HG02884 (cell line): Measurements from ENCODE around the gene KCTD8.
"Not testable (repeated sequence)": the region's sequence is repeated elsewhere in the genome, so short reads cannot be mapped to it uniquely, and the experiment has no call there.

Experiments
- ATAC-seq: cut with Tn5 transposase; IDR thresholded peaks from one replicate; pipeline ENCODE4 v1.9.1; 2021; ENCODE audit warnings: mild to moderate bottlenecking, moderate library complexity; ENCODE audit not compliant: unreplicated experiment

Gene KCTD8

GRCh38 chr4:44342800-44343199 lies 105.8 kb downstream of the KCTD8 start:
- no peak for ATAC-seq

DNA sequence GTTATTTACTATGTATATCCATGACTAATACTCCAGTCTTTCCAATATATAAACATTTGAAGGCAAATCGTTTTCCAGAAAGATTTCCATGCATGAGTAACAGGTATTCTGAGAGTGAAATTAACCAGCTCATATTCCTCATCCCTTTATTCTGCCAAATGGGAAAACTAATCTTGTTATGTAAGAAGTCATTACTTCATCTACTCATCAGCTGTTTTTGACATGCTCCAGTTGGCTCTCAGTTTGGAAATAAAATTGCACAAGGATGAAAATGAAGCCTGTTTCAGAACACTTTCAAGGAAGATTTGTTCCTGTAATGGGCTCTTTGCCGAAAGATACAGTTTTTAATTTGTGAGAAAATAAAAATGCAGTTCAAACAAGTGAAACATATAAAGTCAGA lies 121.9 kb downstream of the KCTD8 start:
- no peak for ATAC-seq

GRCh38 chr4:44320833-44321232 lies 127.8 kb downstream of the KCTD8 start:
- no peak for ATAC-seq

DNA sequence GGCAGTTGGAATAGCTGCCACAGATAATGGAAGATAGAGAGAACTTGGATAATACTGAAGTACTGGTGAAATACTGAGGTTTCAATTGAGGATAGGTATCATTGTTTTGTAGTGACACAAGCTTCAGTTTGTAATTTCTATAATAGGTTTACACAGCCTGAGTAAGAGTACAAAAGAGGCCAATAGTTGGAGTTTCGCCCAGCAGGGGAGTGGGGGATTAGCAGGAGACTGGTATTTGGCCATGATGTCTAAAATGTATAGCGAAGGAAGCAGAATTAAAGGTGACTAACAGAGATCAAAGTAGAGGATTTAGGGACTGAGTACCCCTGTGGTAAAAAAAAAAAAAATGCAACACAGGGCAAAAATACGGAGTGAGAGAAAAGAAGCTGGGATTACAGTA lies 129.5 kb downstream of the KCTD8 start:
- ATAC-seq, result no peak

DNA sequence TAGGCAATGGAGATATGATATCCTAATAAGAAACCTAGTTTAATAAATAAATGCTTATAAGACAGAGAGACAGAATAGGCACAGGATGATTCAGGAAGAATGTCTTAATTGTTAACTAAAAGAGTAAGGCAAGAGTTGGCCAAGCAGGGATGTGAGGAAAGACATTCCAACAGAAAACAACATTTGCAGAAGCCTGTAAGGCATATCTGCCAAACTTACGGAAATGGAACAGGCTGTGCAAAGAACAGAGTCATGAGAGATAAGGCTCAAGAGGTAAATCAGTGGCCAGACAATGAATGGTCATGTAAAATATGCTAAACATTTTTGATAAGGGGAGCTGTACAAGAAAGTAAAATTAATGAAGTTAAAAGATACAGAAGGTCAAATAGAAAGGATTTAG lies 134.9 kb downstream of the KCTD8 start:
- no peak for ATAC-seq

DNA sequence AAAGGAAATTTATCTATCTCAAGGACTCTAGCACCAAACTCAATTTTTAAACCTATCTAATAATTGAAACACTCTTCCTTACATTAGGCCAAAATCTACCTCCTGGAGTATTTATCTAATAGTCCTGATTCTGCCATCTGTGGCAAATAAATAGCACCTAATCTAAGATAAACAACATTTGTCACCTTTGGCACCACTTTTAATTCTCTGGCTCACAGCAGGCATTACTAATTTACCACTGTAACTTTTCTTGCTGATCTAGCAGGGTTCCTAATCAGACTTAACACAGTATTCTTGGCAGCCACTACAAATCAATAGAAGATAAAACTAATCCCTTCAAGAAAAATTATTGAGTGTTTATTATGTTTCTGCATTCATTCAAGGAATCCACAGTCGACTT lies 161.1 kb downstream of the KCTD8 start:
- no peak for ATAC-seq

- no peak for ATAC-seq
Observed at GRCh38 chr4:44279469-44279868, 169.1 kb downstream of the KCTD8 start.

DNA sequence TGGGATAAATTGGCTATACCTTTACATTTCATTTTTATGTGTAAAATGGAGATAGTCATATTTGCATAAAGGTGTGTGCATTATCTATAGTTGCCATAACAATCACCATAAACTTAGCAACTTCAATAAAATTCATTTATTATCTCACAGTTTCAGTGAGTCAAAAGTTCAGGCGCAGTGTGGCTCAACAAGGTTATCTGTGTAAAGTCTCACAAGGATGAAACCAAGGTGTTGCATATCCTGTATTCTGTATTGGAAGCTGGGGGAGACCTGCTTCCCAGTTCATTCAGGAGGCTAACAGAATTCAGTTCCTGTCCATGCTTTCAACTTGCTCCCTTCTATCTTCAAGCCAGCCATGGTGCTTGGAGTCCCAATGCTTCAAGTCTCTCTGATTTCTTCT lies 169.5 kb downstream of the KCTD8 start:
- ATAC-seq, result no peak

DNA sequence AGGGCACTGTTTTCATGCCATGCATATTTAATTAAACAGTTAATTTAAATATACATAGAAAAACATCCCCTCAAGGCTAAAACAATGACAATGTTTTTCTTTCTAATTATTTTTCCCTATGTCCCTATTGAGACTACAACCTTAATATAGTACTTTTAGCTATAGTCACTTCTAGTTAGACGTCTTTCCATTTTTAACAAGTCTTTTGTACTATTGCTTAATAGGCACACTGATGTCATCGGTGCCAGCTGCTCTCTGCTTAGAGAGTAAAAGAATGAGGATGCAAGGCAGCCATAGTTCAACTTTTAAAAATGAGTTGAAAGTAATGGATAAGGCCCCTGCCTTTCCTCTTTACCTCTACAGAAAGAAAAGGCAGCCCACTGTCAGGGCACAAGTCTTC lies 191.1 kb downstream of the KCTD8 start:
- ATAC-seq, result no peak

GRCh38 chr4:44256414-44256813 lies 192.2 kb downstream of the KCTD8 start:
- ATAC-seq, result no peak

DNA sequence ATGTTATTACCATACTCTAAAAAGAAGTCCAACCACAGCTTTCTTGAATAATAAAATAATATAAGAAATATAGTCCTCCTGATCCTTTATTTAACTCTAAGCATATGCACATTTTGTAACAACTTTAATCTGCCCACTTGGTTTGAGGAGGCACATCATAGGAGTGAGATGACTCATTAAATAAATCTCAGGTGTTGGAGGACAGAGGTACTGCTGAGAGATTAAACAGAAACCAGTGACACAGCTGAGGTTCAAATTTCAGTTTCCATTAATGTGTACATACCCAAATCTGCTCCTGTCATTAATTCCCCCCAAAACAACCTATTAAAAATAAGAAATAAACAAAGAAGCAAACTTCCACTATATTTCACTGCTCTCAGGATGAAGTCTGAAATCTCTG lies 211.0 kb downstream of the KCTD8 start:
- no peak for ATAC-seq

- ATAC-seq, result no peak
Observed at GRCh38 chr4:44235897-44236296, 212.7 kb downstream of the KCTD8 start.

DNA sequence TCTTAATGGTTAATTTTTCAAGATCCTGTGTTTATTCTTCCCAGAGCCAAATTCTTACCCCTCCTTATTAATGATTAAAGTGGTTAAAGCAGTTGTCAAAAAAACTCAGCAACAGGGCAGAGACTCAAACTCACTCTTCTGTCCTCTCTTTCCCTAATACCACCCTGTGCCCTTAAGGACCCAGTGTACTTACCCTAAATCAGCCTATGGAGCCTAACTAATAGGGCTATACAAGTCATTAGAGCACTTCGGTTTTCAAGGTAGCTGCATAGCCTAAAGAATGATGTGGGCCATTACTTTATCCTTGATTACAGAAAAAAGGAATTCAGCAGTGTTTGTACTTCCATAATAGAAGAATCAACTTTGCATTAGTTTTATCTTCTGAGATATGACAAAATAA lies 216.3 kb downstream of the KCTD8 start:
- ATAC-seq, result no peak

- no peak for ATAC-seq
Observed at GRCh38 chr4:44231006-44231405, 217.6 kb downstream of the KCTD8 start.

DNA sequence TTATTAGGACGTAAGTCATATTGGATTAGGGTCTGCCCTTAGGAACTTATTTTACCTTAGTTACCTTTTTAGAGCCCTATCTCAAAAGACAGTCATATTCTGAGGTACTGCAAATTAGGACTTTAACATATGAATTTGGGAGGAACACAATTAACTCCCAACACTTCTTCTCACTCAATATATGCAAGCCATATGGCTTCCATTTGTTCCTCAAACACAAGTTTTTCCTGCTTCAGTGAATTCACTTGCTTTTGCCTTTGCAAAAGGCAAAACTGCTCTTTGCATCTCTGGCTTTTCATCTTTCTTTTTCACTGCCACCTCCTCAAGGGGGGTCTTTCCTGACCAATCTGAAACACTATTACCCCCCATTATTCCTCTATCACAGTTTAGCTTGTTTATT lies 220.3 kb downstream of the KCTD8 start:
- ATAC-seq, result no peak

GRCh38 chr4:44221407-44221806 lies 227.2 kb downstream of the KCTD8 start:
- no peak for ATAC-seq

DNA sequence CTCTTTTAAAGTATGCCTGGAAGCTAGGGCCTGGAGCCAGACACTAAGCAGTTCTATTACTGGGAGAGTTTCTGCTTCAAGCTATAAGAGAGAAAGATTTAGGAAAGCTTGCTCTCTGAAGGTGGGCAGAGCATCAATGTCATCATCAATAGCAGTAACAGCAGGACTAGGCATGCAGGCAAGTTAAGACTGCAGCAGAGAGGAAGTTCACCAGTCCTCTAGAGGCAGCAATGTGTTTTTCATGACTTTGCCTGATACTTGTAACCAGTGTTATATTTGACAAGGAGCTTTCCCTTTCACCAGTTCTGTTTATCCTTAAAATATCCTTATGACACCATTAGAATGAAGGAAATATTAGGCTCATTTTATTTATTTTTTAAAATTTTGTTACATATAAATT lies 237.9 kb downstream of the KCTD8 start:
- no peak for ATAC-seq

- no peak for ATAC-seq
Observed at GRCh38 chr4:44196796-44197195, 251.8 kb downstream of the KCTD8 start.

GRCh38 chr4:44194365-44194764 lies 254.2 kb downstream of the KCTD8 start:
- no peak for ATAC-seq

DNA sequence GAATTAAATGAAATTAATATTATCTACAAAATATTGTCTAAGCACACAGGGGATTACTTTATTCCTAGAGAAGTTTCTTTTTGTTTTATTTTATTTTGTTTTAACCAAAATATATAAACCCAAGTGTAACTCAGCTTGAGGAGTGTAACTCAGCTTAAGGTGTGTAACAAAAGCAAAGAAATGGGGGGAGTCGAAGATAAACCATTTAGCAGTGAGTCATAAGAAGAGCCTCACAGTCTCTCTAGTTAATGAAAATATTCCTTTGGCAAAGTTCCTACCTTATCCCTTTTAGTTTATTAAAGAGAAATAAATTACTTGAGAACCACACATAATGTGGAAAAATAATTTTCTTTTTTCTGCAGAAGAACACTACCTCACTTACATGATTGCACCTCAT lies 261.8 kb downstream of the KCTD8 start:
- no peak for ATAC-seq

DNA sequence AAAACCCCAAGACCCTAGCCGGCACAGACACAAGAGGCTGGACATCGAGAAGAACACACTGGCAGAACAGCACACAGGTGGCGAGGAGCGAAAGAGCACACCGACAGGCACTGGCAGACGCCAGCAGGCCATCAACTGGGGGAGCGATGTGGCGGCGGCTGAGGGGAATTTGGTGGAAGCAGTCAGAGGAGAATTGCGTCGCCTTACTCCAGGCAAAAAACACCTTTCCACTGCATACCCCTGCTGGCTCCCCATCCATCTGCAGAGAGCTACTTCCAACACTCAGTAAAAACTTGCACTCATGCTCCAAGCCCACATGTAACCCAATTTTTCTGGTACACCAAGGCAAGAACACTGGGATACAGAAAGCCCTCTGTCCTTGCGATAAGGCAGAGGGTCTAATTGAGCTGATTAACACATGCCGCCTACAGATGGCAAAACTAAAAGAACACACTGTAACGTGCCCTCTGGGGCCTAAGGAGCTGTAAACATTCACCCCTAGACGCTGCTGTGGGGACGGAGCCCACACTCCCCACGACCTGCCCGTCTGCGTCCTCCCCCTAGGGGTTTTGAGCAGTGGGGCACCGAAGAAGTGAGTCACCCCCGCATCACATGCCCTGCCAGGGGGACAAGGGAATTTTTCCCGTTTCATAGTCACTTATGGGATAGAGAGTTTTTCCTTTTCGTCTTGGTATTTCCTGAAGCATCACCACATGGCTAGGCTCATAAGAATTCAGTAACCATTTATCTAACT lies 262.3 kb downstream of the KCTD8 start:
- ATAC-seq, result no peak

DNA sequence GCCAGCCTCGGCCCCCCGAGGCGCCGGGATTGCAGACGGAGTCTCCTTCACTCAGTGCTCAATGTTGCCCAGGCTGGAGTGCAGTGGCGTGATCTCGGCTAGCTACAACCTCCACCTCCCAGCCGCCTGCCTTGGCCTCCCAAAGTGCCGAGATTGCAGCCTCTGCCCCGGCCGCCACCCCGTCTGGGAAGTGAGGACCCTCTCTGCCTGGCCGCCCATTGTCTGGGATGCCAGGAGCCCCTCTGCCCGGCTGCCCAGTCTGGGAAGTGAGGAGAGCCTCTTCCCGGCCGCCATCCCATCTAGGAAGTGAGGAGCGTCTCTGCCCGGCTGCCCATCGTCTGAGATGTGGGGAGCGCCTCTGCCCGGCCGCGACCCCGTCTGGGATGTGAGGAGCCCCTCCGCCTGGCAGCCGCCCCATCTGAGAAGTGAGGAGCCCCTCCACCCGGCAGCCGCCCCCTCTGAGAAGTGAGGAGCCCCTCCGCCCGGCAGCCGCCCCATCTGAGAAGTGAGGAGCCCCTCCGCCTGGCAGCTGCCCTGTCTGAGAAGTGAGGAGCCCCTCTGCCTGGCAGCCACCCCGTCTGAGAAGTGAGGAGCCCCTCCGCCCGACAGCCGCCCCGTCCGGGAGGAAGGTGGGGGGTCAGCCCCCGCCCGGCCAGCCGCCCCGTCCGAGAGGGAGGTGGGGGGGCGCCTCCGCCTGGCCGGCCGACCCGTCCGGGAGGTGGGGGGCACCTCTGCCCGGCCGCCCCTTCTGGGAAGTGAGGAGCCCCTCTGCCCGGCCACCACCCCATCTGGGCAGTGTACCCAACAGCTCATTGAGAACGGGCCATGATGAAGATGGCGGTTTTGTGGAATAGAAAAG lies 266.9 kb downstream of the KCTD8 start:
- ATAC-seq, result not testable (repeated sequence)
